ENCODE measurements around the gene FBXL13. TPM values are rescaled to one million over a fixed set of nuclear protein-coding genes. Genes with fewer than 3 reads are reported as not detected.
"Not testable (repeated sequence)": the region's sequence is repeated elsewhere in the genome, so short reads cannot be mapped to it uniquely, and the experiment has no call there.

FBXL13 gene
- total RNA-seq, 4 donors from 2014 or later, result 0.52 to 1.7 (median 1.1) TPM

DNA sequence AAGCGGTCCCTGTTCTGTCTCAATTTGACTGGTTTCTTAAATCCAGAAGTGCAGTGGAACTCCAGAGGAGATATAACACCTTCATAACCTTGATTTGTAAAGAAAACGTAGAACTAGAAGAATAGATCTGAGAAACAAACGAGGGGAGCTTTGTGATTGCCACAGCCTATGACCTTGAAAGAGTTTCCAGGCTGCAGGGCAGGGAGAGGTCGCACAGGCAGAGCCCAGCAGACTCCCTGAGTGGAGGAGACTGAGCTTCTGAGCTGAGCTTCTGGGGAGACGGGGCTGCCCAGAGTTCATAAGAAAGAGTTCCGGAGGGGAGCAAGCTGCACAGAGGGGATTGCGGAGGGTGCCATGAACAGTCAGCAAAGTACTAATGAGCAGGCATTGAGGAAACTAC lies 268.0 kb downstream of the FBXL13 start:
- peaks cover 0 to 9% (median 5%) of the 10 kb centered on the region in 4 donors for H3K36me3 ChIP-seq
- no peak overlapping the region for H3K27ac ChIP-seq (replicated peaks in 1 of 4)
- intact Hi-C loops (cut with DNase I), result no loop called here
- TF ChIP-seq POLR2A (IDR thresholded peaks at IDR 0.05; ENCODE audit: low read depth) (no peak), EP300 (IDR thresholded peaks at IDR 0.05) (no peak), POLR2AphosphoS5 (IDR thresholded peaks at IDR 0.05) (no peak)
- TF ChIP-seq, protein P1, sequence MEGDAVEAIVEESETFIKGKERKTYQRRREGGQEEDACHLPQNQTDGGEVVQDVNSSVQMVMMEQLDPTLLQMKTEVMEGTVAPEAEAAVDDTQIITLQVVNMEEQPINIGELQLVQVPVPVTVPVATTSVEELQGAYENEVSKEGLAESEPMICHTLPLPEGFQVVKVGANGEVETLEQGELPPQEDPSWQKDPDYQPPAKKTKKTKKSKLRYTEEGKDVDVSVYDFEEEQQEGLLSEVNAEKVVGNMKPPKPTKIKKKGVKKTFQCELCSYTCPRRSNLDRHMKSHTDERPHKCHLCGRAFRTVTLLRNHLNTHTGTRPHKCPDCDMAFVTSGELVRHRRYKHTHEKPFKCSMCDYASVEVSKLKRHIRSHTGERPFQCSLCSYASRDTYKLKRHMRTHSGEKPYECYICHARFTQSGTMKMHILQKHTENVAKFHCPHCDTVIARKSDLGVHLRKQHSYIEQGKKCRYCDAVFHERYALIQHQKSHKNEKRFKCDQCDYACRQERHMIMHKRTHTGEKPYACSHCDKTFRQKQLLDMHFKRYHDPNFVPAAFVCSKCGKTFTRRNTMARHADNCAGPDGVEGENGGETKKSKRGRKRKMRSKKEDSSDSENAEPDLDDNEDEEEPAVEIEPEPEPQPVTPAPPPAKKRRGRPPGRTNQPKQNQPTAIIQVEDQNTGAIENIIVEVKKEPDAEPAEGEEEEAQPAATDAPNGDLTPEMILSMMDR (IDR thresholded peaks at IDR 0.05), result no peak
- no peaks in the 10 kb centered on the region for H3K9me3 ChIP-seq
- no peak for DNase-seq (ENCODE audit: extremely low spot score)
- WGBS, result 86% methylated on average over 7 of the region's 7 CpGs
- peaks cover 5 to 14% (median 13%) of the 10 kb centered on the region in 4 donors for H3K4me1 ChIP-seq
- no peaks in the 10 kb centered on the region for H3K27me3 ChIP-seq
- no peak overlapping the region for H3K4me3 ChIP-seq

DNA sequence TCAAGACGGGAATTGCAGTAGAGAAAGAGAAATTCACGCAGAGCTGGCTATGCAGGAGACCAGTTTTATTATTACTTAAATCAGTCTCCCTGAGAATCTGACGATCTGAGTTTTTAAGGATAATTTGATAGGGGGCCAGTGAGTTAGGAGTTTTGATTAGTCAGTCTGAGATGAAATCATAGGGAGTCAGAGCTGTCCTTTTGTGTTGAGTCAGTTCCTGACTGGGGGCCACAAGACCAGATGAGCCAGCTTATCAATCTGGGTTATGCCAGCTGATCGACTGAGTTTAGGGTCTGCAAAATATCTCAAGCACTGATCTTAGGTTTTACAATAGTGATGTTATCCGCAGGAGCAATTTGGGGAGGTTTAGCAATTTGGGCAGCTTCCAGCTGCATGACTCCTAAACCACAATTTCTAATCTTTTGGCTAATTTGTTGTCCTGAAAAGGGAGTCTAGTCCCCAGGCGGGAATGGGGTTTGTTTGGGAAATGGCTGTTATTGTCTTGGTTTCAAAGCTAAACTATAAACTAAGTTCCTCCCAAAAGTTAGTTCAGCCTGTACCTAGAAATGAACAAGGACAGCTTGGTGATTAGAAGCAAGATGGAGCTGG lies 278.5 kb downstream of the FBXL13 start:
- H3K36me3 ChIP-seq; DNase-seq (ENCODE audit: extremely low spot score); H3K27me3 ChIP-seq; H3K9me3 ChIP-seq; H3K4me3 ChIP-seq; intact Hi-C loops (cut with DNase I); H3K27ac ChIP-seq (replicated peaks in 1 of 4); H3K4me1 ChIP-seq: not testable (repeated sequence)
- WGBS, result 77% methylated on average over 3 of the region's 6 CpGs

DNA sequence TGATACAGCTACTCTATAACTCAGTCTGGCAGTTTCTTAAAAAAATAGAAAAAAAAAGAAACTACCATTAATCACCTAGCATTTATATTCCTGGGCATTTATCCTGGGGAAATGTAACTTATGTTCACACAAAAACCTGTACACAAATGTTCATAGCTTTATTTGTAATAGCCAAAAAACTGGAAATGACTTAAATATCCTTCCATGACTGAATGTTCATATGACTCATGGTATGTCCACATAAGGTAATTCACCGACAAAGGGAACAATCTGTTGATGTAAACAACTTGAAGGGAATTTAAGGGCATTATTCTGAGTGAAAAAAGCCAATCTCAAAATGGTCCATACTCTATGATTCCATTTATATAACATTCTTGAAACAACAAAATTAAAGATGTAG lies 280.0 kb downstream of the FBXL13 start:
- H3K4me3 ChIP-seq; H3K36me3 ChIP-seq; intact Hi-C loops (cut with DNase I); H3K4me1 ChIP-seq; H3K27me3 ChIP-seq; DNase-seq (ENCODE audit: extremely low spot score); H3K9me3 ChIP-seq; H3K27ac ChIP-seq (replicated peaks in 1 of 4): not testable (repeated sequence)
- 72% methylated on average over 1 of the region's 1 CpG for WGBS

DNA sequence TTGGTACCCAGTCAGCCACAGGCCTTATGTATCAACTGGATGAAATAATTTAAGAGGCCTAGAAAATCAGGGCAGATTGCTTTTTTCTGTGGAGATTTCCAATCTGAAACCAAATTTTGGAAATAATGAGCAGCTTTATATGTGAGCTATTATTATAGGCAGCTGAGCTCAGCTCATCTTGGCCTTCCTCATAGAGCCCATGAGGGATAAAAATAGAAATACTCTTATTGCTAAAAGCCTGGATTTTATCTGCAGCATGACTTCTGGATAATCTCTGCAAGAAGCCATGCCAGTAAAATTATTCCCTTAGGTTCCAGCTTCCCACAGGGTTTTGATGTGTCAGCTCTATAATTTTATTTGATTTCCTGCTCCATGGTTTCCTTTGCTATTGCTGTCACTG lies 282.8 kb downstream of the FBXL13 start:
- intact Hi-C loops (cut with DNase I); H3K9me3 ChIP-seq; H3K36me3 ChIP-seq; H3K4me3 ChIP-seq; DNase-seq (ENCODE audit: extremely low spot score); H3K27ac ChIP-seq (replicated peaks in 1 of 4); H3K4me1 ChIP-seq; H3K27me3 ChIP-seq: not testable (repeated sequence)

DNA sequence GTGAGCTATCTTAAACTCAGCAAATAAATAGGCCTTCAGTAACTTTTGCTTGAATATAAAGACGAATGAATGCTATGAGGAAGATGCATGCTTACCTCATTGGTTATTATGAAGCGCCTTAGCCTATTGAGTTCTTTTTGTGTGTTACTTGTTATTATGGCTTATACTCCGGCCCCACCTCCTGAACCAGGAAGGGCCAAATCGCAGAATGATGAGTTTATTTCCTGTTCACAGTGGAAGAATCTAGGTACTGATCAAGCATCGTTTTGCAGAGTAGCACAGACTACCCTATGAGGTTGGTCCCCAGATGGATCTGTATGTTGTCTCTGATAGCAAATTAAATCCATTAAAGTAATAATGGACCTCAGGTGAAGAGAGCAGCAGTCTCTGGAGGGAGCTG lies 283.2 kb downstream of the FBXL13 start:
- intact Hi-C loops (cut with DNase I); DNase-seq (ENCODE audit: extremely low spot score); H3K4me1 ChIP-seq; H3K9me3 ChIP-seq; H3K27me3 ChIP-seq; H3K4me3 ChIP-seq; H3K27ac ChIP-seq (replicated peaks in 1 of 4); H3K36me3 ChIP-seq: not testable (repeated sequence)
- WGBS, result 80% methylated on average over 1 of the region's 5 CpGs

DNA sequence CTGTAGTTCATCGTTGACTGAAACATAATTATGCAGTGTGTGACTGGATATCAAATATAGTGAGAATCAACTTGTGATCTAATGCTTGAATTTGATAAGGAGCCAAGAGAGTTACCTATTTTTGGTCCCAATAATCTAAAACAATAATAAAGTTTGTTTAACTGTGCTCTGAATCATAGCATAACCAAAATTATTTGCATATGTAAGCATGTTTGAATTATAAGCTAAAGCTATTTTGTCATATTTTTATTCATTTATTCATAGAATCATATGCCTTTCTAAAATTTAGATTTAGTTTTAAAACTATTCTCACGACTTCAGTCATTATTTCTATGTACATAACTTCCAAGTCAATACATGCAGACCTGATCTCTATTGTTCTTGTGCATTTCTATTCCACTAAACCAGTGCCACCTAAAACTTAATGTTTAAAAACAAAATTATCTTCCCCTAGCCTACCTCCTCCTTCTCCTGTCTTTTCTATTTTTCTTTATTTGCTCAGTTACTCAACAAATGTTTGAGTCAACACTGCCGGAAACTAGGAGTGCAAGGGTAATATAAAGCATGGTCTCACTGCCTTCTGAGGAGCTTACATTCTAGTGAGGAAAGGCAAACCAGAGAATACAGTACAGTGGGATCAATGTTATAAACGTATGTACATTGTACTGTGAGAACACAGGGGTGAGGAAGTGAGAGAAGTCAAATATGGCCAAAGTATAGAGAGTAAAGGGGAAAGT lies 284.1 kb downstream of the FBXL13 start:
- H3K27me3 ChIP-seq; H3K4me1 ChIP-seq; intact Hi-C loops (cut with DNase I); H3K27ac ChIP-seq (replicated peaks in 1 of 4); DNase-seq (ENCODE audit: extremely low spot score); H3K36me3 ChIP-seq; H3K4me3 ChIP-seq; H3K9me3 ChIP-seq: not testable (repeated sequence)
- 87% methylated on average over 4 of the region's 4 CpGs for WGBS

DNA sequence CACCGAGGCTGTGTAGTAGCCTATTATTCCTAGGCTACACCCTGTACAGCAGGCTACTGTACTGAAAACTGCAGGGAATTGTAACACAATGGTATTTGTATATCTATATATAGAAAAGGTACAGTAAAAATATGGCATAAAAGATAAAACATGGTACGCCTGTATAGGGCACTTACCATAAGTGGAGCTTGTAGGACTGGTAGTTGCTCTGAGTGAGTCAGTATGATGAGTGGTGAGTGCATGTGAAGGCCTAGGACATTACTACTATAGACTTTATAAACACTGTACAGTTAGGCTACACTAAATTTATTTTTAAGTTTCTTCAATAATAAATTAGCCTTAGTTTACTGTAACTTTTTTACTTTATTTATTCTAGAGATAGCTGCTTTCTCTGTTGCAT lies 285.8 kb downstream of the FBXL13 start:
- H3K27ac ChIP-seq (replicated peaks in 1 of 4); DNase-seq (ENCODE audit: extremely low spot score); H3K9me3 ChIP-seq; H3K4me1 ChIP-seq; H3K36me3 ChIP-seq; H3K27me3 ChIP-seq; intact Hi-C loops (cut with DNase I); H3K4me3 ChIP-seq: not testable (repeated sequence)
- WGBS, result 98% methylated on average over 2 of the region's 2 CpGs

DNA sequence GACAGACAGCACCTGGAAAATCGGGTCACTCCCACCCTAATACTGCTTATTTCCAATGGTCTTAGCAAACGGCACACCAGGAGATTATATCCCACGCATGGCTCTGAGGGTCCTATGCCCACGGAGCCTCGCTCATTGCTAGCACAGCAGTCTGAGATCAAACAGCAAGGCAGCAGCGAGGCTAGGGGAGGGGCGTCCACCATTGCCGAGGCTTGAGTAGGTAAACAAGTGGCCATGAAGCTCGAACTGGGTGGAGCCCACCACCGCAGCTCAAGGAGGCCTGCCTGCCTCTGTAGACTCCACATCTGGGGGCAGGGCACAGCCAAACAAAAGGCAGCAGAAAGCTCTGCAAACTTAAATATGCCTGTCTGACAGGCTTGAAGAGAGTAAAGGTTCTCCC lies 293.7 kb downstream of the FBXL13 start:
- H3K27ac ChIP-seq (replicated peaks in 1 of 4); intact Hi-C loops (cut with DNase I); H3K4me3 ChIP-seq; H3K9me3 ChIP-seq; DNase-seq (ENCODE audit: extremely low spot score); H3K4me1 ChIP-seq; H3K27me3 ChIP-seq: not testable (repeated sequence)
- peaks cover 3 to 13% (median 7%) of the 10 kb centered on the region in 4 donors for H3K36me3 ChIP-seq
- 98% methylated on average over 6 of the region's 10 CpGs for WGBS

DNA sequence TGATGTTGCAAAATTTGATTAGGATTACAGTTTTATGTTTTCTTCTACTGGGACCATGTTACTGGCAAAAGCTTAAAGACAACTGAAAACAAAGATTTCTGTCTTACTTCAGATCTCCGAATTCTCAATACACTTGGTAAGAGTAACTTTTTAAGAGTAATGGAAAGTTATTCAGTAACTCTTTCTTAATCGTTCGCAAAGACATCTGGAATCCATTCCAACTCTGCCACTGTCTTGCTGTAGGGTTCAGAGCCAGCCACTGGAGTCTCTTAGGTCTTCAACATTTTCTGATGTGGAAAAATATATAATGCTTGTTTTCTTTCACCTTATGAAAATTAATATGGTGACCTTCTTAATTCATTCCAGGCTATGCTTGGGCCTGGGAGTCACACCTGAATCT lies 295.9 kb downstream of the FBXL13 start:
- H3K9me3 ChIP-seq; DNase-seq (ENCODE audit: extremely low spot score); intact Hi-C loops (cut with DNase I); H3K27ac ChIP-seq (replicated peaks in 1 of 4); H3K4me1 ChIP-seq; H3K4me3 ChIP-seq; H3K27me3 ChIP-seq: not testable (repeated sequence)
- 41% methylated on average over 3 of the region's 3 CpGs for WGBS
- H3K36me3 ChIP-seq, result peaks cover 3 to 13% (median 7%) of the 10 kb centered on the region in 4 donors

DNA sequence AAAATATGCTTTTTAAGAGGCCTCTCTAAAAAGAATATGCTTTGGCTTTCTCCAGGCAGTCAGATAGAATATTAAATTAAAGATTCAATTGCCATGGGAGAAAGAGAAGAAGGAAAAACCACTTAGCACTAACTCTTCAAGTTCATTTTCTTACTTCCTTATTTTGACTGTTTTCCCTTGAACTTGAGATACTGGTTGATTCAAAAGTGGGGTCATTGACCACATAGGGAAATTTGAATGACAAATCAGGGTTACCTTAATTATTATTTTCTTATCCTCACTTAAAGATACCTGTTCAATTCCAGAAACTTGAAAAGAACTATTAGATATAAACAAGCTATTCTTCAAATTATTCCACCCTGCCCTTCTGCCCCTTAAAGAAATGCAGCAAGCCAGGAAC lies 298.4 kb downstream of the FBXL13 start:
- intact Hi-C loops (cut with DNase I); DNase-seq (ENCODE audit: extremely low spot score); H3K27ac ChIP-seq (replicated peaks in 1 of 4); H3K27me3 ChIP-seq; H3K9me3 ChIP-seq; H3K36me3 ChIP-seq; H3K4me3 ChIP-seq; H3K4me1 ChIP-seq: not testable (repeated sequence)

DNA sequence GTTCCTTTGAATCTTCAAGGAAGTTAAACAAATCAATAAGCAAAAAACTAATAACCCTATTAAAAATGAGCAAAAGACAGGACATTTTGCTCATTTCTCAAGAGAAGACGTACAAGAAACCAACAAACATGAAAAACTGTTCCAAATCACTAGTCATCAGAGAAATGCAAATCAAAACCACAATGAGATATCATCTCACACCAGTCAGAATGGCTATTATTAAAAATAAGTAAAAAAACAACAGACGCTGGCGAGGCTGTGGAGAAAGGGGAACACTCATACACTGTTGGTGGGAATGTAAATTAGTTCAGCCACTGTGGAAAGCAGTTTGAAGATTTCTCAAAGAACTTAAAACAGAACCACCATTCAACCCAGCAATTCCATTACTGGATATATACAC lies 304.1 kb downstream of the FBXL13 start:
- H3K9me3 ChIP-seq; DNase-seq (ENCODE audit: extremely low spot score); H3K4me3 ChIP-seq; intact Hi-C loops (cut with DNase I); H3K27ac ChIP-seq (replicated peaks in 1 of 4); H3K27me3 ChIP-seq; H3K4me1 ChIP-seq; H3K36me3 ChIP-seq: not testable (repeated sequence)
- WGBS, result 90% methylated on average over 3 of the region's 3 CpGs
